ENCODE results near the gene LRSAM1. TPM values are rescaled to one million over a fixed set of nuclear protein-coding genes. Genes with fewer than 3 reads are reported as not detected.

The LRSAM1 gene
- total and polyA plus RNA-seq, 9 of the 15 experiments (the other 6 are each of a cell fraction or from before 2014, with no cell fraction given) = 0.07 to 16.2 (median 4.7) TPM

GRCh38 chr9:127450830-127451607, at the start of gene LRSAM1, which contains the start of gene RPL12 (continued):
- peak; percentile 86; the same call in 1 of the 2 replicates for TF ChIP-seq ELF2 (CRISPR knock-in tag; IDR thresholded peaks at IDR 0.05)
- TF ChIP-seq GTF2E2 (tag; IDR thresholded peaks at IDR 0.05) = peak; percentile 96
- peak; percentile 66 for TF ChIP-seq JUND (IDR thresholded peaks at IDR 0.05; ENCODE audit: borderline replicate concordance, low read depth, low read length)
- no peak; the same call in 1 of the 3 replicates for TF ChIP-seq JUND (tag; IDR thresholded peaks at IDR 0.05; ENCODE audit: borderline replicate concordance, low read depth, low read length)
- TF ChIP-seq AFF1 (IDR thresholded peaks at IDR 0.05; ENCODE audit: low read depth in 1 of 2, partially characterized antibody in 2 of 2) = peak in 1 of 2 experiments; percentile 56
- TF ChIP-seq TAF9B (IDR thresholded peaks at IDR 0.05; ENCODE audit: partially characterized antibody) = peak; percentile 98
- TF ChIP-seq ZBTB17 (CRISPR knock-in tag; IDR thresholded peaks at IDR 0.05) = peak; percentile 82; the same call in 1 of the 2 replicates
- peak in 1 of 2 experiments; percentile 77; a peak in 2 of 4 replicates for TF ChIP-seq ZMIZ1 (IDR thresholded peaks at IDR 0.05; ENCODE audit: low read depth in 2 of 2, low read length in 2 of 2)
- 0 out of 2 replicates have a peak, but pooled peaks have one; percentile 18 for TF ChIP-seq MEF2D (tag; conservative IDR thresholded peaks at IDR 0.05; ENCODE audit: low read depth)
- no peak for TF ChIP-seq ARNT (IDR thresholded peaks at IDR 0.05)
- TF ChIP-seq KDM5B (IDR thresholded peaks at IDR 0.05; ENCODE audit: insufficient replicate concordance, low read depth, low read length) = peak; percentile 100
- TF ChIP-seq RBBP5 (IDR thresholded peaks at IDR 0.05; ENCODE audit: borderline replicate concordance, insufficient read depth, low read length, poor library complexity, severe bottlenecking) = peak; percentile 99
- peak; percentile 100 for TF ChIP-seq TAF7 (tag; IDR thresholded peaks at IDR 0.05)
- TF ChIP-seq HMGN3 (IDR thresholded peaks at IDR 0.05; ENCODE audit: borderline replicate concordance, extremely low read depth, insufficient read length, low read depth, low read length) = peak; percentile 64
- TF ChIP-seq, protein P1, sequence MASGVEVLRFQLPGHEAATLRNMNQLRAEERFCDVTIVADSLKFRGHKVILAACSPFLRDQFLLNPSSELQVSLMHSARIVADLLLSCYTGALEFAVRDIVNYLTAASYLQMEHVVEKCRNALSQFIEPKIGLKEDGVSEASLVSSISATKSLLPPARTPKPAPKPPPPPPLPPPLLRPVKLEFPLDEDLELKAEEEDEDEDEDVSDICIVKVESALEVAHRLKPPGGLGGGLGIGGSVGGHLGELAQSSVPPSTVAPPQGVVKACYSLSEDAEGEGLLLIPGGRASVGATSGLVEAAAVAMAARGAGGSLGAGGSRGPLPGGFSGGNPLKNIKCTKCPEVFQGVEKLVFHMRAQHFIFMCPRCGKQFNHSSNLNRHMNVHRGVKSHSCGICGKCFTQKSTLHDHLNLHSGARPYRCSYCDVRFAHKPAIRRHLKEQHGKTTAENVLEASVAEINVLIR (CRISPR knock-in tag; IDR thresholded peaks at IDR 0.05) = peak; percentile 94
- no peak for TF ChIP-seq PTTG1 (tag; IDR thresholded peaks at IDR 0.05; ENCODE audit: low read depth)

All from K562 (cell line).